NCI-H2227 (cell line): ENCODE results near the gene COL5A1.

Source experiments
- DNase-seq: peaks from one replicate; lab custom pipeline; 2025; ENCODE audit not compliant: unreplicated experiment; lab: John Stamatoyannopoulos, UW

COL5A1 gene

DNA sequence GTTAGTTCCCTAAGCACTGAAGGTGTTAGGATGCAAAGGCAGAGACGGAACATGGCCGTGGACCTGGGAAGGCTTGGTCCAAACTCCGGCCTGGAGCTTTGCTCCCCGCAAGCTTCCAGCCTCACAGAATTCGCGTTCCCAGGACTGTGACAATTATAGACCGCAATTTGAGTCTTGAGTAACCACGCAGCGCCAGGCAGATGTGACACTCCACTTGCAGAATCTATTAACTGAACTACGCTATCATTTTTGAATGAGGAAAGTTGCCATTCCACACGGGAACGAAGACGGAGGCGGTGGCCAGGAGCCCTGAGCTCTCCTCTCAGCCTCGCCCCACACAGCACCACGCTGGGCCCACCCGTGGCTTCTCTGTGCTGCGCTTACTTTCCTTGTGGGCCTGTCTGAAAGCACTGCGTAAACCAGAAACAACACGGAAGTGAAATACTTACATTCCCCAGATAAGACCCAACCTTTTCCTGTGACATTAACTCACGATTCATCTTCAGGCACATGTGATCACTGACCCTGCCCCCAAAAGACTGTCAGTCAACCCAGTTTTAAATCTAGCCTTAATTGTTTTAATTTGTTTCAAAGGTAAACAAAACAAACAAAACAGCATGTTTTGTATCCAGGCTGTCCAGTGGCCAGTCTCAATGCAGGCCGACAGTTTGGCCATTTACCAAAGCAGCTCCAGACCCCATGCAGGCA lies 16.1 kb upstream of the COL5A1 start:
- no peak for DNase-seq

DNA sequence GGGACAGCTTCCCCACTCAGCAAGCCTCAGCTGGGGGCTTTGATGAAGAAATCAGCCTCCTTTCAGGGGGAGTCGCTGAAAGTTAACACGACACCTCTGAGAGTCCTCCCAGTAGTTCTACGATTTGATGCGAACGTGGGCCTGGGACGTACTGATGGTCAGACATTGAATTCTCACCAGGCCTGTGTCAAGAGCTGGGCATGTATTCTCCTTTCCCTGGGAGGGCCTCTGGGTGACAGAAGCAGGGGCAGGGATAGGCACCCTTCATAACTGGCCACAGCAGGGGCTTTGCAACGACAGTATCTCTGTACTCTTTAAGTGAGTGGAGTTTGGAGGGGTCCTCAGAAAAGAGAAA lies 15.6 kb upstream of the COL5A1 start:
- DNase-seq: no peak

DNA sequence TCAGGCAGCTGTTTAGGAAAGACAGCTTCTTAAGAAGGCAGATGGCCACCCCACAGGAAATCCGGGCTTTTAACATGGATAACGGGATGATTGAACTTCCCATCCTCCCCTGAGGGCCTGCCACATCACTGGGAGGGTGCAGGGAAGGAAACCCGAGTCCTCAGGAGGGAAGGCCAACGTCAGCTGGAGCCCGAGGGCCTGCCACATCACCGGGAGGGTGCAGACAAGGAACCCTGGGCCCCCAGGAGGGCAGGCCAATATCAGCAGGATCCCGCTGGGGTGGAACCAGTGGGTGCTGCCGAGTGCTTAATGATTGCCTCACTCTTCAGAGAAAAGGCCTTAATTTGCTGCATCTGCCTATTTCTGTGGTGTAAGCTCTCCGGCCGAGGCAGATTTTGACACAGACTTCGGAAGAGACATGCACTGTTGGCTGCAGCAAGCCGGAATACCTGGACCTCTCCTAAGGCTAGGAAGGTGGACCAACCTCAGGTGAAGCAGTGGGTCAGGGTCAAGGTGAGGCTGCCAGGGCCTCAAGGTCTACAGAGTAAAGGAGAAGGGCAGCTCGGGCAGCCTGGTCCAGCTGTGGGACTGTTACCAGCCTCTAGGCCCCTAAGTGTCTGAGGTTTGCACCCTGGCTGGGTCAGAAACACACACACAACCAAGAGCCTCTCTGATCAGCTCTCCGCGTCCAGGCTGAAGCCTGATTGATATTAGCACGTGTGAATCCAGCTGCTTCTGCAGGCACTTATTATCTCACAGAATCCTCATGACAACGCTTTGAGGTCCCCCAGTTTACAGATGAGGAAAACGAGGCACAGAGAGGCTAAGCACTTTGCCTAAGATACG lies 14.8 kb upstream of the COL5A1 start:
- no peak for DNase-seq

DNA sequence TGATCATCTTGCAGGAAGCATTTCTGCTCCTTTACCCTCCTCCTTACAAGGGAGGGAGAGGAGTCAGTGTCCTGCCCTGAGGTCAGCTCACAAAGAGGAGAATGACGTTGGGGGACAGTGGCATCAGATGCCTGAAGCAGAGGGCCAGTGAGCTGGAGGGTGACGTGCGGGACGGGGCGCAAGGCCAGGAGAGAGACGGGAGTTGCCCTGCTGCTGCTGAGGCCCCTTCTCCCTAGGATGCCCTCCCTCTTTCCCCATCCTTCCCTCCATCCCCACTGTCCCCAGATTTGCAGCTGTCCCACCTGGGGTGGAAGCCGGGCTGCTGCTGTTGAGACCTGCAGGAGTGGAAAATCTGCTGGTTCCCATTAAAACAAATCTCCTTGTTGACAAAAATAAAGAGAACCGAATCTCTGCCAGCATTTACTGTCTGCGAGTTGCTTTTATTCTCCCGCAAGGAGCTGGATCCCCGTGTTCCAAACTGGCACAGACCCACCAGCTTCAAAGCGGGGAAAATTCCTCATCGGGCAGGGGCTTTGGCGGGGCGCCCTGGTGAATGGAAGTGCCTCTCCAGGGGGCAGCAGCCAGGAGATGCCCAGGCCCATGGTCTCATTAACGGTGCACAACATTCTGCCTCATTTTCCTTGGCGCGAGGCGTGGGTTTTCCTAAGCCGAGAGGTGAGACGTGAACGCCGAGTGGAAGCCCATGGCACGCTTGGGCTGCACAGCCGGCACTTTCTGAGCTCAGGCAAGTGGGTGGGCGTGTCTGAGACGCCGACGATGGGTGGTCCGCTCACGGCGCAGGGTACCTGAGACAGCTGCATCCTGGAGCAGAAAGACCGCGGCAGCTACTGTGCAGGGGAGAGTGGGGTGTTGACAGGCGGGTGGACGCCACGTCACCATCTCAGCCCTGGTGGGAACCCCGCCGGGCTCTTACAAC lies 13.9 kb upstream of the COL5A1 start:
- no peak for DNase-seq

DNA sequence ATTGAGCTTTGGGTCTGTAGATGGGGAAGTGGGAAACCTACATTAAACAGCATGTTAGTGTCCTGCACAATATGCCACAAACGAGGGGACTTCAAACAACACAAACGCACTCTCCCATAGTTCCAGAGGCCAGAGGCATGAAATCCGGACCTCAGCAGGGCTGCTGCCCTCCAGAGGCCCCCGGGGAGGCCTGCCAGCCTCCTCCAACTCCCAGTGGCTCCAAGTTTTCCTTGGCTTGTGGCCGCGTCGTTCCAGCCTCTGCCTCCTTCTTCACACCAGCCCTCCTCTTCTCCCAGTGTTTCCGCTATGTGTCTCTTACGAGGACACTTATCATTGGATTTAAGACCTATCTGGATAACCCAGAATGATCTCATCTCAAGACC lies 13.3 kb upstream of the COL5A1 start:
- DNase-seq: no peak

DNA sequence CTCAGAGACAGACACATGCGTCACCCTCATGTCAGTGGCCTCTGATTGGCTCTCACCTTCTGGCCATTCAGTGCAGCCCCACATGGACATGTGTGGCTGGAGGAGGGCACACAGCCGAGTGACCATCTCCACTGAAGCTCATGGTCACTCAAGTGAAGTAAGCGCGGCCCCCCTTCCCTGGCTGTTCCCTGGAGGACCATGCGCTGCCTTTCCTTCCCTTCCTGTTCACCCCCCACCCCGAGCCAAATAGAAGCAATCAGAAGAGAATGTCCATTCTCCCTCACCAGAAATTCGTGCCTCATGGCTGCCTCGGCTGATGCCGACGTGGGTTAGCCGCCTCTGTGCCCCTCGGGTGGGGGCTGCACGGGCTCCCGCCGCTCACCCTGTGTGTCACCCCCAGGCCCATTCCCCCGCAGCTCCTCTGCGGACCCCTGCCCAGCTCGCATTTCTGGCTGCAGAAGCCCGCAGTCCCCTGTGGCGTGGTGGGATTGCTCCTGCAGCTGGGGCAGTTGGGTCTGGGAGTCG lies 12.5 kb upstream of the COL5A1 start:
- DNase-seq: no peak

DNA sequence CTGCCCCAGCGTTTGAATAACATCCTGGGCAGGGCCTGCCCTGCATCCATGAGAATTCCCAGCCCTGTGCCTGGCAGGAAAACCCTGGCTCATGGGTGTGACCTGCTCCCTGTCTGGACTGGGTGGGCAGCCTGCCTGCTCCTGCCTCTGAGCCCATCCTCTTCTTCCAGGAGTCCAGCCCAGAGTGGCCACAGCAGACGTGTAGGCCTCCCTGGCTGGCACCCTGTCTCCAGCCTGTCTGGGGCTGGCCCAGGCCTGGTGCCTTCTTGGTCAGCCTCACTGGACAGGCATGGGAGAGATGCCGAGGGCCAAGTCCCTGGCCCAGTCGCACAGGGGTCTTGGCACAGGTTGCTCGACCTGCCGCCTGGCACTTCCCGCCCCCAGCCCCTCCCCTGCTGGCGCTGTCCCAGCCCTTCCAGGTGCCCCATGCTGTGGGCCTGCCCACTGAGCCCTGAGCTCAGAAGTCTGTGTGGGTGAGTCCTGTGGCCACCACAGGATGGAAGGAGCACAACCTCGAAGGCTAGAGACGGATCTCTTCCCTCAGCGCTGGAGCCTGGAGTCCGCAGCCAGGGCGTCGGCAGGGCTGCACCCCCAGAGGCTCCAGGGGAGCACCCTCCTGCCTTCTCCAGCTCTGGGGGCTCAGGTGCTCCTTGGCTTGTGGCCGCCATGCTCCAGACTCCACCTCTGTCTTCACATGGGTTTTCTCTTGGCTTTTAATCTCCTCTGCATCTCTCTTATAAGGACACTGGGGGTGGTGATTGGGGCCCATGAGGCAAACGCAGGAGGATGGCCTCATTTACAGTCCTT lies 11.8 kb upstream of the COL5A1 start:
- DNase-seq: no peak

DNA sequence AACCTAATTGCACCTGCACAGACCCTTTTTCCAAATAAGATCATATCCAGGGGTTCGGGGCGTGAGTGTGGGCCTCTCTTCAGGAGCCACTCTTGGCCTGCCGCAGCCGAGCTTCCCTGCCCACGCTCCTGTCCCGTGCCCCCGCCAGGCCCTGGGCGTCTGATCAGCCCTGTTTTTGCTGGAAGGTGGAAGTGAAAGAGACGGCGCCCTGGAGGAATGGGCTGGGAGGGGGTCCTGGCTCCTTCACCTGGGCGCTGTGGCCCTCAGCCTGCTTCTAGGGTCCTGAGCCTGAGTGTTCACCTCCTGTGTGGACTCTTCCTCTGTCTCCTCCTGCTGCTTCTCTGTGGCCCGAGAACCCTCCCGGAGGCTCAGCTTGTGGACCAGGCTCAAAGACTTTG lies 11.2 kb upstream of the COL5A1 start:
- no peak for DNase-seq

DNA sequence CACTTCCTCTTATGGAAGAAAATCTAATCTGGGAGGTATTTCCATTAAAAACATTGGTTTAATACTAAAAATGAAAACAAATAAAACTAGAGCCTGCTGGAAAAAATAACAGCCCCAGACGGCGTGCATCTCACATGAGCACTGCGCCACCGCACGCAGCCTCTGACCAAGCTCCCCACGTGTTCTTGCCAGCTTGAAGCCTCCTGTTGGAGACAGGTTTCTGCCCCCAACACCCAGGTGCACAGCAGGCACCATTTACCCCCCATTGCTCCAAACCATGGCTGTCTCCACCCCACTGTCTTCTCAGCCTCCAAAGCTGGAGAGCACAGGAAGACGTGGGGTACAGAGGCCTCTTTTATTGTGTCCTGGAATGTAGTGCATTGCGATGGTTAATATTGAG lies 10.7 kb upstream of the COL5A1 start:
- DNase-seq: no peak

DNA sequence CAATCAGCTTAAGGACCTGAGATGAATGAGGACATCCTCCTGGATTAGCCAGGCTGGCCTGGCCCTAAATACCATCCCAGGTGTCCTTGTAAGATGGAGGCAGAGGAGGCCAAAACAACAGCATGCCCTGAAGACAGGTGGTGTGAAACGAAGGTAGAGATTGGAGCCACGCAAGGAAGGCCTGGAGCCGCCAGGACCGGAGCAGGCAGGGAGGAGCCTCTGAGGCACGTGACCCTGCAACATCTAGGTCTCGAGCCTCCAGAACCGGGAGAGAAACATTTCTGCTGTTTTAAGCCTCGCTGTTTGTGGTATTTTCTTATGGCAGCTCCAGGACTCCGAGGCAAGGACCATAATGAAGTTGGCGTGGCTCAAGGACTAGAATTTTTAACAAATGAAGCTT lies 9.7 kb upstream of the COL5A1 start:
- no peak for DNase-seq

DNA sequence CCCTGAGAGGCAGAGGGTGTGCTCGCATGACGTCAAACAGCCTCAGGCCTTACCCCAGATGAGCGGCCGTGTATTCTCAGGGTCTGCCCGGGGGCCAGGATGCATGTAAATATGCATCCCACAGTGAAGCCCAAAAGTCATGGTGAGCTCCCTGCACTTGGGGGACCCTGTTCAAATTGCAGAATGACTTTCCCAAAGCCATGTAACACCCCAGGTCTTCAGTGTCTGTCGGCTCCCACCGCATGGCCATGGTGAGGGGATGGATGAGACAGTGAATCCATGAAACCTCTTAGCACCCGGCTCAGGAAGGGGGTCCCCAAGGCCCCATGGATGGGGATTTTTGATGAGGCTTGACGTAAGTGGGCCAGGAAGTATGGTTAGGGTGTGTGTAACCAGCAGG lies 9.3 kb upstream of the COL5A1 start:
- DNase-seq: no peak

DNA sequence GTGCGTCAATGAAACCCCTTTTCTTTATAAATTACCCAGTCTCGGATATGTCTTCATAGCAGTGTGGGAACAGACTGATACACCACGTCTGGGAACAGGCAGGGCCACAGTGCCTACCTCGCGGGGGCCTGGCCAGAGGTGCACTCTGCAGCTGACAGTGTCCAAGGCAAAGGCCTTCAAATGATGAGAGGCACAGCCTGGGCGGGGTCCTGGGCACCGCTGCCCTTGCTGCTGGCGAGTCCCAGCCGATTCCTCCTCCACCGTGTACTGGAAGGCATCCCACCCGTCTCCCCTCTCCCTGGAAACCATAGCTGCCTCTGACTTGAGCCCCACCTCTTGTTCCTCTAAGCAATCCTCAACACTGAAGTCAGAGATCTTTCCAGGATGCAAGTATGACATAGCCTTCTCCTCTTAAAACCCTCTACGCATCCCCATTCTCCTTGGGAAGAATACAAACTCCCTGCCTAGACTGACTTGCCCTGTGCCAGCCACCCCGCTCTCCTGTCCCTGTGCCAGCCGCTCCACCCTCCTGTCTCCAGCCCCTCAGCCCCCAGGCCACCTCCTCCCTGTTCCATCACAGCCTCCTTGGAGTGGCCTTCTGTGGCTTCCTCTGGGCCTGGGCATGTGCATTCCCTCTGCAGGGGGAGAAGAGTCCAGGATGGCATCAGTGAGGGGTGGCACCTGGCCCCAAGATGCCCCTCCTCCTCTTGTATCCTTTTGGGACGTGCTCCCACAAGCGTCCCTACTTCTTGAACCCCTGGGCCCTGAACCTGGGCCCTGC lies 8.1 kb upstream of the COL5A1 start:
- no peak for DNase-seq

DNA sequence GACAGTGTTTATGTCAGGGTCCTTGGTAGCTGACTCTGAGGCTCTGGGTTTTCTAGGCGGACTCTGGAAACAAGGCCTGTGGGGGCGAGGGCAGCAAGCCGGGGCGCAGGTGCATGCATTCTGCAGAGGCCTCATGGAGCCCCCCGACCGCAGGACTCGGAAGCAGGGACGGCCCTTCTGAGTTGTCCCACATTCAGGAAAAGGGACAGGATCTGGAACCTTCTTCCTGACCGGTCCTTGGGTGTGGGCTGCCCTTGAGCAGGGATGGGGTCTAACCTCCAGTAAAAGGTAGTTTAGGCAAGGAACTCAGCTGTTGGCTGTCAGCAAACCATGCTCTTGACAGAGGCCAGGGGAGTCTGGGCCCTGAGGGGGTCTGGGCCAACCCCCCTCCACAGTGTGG lies 7.4 kb upstream of the COL5A1 start:
- no peak for DNase-seq

DNA sequence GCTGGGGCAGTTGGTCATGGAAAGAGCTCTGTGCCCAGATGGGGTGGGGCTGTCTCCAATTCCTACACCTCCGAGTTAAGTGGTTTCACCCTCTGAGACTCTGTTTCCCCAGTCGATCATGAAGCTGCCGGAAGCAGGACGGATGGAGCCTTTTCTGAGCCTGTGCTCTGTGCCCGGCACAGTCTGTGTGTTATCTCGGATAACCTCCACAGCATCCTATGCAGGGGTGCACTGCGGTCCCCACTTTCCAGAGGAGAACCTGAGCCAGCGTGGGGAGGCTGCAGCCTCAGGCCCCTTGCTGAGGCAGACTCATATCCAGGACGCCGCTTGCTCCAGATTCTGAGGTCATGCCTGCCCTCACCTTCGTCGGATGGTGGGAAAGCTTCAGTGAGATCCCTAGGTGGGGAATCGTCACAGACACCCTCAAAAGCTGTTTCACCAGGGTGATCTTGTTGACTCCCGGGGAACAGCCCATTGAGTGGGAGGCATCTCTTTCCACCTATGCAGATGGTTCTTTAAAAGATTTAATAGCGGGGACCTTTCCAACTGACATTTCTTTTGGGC lies 6.9 kb upstream of the COL5A1 start:
- DNase-seq: no peak

DNA sequence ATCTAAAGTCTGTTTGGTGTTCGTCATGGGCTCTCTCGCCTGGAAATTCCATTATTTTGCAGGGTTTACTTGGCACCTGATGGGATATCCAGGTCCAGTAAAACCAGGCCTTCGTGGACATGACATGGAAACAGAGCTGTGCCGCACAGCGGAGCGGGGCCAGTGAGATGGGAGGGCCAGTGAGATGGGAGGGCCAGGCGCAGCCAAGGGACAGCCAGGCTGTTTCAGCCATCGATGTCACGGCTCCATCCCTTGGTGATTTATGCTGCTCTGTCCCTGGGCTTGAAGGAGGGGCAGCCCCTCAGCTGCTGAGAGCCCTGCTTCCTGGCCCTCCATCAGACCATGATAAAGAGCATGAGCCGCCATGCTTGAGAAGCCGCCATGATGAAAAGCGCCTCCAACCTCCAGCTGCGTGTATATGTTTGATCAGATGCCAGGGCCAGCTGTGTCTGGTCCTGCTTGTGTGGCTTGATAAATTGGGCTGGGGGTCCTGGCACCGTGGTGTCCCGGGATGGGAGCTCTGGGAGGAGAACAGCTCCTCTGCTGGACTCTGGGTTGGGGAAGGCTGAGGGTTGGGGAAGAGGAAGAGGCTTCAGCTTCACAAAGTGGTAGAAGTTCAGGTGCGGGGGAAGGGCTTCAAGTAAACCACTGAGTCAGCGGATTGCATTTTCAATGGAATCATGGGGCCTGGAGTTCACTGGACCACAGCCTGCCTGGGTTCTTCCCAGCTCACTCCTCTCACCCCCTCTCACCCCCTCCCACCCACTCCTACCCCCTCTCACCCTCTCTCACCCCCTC lies 6.1 kb upstream of the COL5A1 start:
- no peak for DNase-seq

DNA sequence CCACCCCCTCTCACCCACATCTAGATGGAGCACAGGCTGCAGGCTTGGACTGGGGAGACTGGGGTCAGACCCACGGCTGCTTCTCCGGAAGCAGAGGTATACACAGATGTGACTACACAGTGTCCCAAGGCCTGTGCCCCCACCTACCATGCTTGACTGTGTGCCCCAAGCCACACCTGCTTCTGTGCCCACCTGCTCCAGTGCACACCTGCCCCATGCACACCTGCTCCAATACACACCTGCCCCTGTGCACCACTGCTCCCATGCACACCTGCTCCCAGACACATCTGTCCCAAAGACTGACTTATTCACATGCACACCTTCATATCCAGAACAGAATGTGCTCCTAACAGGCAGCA lies 5.5 kb upstream of the COL5A1 start:
- DNase-seq: no peak

DNA sequence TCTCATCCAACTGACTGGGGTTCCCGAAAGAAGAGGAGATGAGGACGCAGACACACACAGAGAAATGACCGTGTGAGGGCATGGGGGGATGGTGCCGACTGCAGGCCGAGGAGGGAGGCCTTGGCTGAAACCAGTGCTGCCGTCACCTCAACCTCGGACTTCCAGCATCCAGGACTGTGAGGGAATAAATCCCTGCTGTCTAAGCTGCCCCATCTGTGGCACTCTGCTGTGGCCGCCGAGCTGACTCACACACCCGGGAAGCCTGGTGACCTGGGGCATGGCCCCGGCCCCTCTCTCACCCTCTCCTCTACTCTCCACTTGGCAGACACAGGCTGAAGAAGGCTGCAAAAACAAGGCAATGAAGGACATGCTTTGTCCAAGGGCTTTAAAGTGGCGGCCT lies 4.4 kb upstream of the COL5A1 start:
- DNase-seq: no peak

DNA sequence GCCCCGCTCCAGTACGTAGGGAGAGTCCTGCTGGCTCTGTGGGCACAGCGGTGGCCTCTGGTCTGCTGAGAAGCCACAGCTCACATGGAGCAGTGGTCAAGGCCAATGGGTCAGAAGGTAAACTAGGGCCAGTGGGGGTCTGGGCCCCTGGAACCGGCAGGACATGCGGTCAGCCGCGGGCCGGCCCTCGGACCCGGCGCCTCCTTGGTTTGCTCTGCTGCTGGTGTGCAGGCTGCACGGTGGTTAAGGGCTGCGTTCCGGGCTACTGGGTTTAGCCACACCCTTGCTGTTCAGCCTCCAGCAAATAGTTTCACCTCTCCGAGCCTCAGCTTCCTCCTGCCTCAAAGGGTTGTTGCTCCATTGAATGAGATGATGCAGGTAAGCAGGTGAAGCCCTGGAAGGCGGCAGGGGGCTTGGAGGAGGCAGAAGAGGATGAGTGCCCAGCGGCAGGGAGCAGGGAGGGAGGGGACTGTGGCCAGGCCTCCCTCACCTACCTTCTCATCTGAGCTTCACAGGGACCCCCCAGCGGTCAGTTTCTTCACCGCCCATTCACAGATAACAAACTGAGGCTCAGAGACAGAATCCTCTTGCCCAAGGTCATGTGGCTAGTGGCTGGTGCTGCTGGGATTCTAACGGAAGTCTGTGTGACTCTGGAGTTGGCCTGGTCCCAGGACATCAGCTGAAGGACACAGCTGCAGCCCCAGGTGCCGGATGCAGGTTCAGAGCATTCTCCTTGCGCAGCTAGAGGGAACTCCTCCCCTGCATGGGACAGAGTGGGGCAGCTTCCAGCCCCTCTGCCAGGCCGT lies 3.7 kb upstream of the COL5A1 start:
- DNase-seq: no peak
